Activated effector memory CD4-positive, alpha-beta T cell treated with Interleukin-2 at 50 U/mL for 16 hours (primary cell): ENCODE data around the gene SCT.
A peak's percentile ranks its signal among the peaks of the same experiment; 100 is the strongest.

ENCODE experiments used
- DNase-seq: peaks from one replicate; pipeline ENCODE4 v3.0.0-alpha.2; 2020

Gene SCT

GRCh38 chr11:608791-609251 is 18.2 kb downstream of the SCT start:
- DNase-seq = no peak

GRCh38 chr11:607971-608659 is 18.9 kb downstream of the SCT start:
- DNase-seq = no peak

DNA sequence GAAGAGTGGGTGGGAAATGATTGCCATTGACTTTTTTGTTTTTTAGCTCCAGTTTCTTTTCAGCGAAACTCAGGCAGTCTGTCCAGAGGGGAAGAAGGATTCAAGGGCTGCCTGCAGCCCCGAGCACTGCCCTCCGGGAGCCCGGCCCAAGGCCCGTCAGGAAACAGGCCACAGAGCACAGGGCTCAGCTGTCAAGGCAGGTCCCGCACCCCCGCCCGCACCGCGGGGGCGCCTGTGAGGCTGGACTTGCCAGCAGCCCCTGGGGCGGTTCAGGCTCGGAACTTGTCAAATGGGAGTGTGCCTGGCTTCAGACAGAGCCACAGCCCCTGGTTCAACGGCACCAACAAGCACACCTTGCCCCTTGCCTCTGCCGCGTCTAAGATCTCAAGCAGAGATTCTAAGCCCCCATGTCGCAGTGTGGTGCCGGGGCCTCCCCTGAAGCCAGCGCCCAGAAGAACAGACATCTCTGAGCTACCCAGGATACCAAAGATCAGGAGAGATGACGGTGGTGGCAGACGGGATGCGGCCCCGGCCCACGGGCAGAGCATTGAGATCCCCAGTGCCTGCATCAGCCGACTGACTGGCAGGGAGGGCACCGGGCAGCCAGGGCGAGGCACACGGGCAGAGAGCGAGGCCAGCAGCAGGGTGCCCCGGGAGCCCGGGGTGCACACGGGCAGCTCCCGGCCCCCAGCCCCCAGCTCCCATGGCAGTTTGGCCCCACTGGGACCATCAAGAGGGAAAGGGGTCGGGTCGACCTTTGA is 19.8 kb downstream of the SCT start:
- DNase-seq = no peak

DNA sequence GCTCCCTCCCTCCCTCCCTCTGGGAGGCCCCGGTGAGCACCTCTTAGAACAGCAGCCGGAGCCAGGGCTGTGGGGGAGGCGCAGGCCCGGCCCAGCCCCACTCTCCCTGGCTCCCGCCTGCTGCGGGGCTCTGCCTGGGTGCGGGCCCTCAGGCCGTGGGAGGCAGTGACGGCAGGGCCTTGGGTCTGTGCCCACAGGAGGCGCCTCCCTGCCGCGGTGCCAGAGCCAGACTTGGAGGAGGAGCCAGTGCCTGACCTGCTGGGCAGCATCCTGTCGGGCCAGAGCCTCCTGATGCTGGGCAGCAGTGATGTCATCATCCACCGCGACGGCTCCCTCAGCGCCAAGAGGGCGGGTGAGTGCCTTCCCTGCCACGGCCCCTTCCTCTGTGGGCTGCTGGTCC is 20.7 kb downstream of the SCT start:
- DNase-seq = no peak

DNA sequence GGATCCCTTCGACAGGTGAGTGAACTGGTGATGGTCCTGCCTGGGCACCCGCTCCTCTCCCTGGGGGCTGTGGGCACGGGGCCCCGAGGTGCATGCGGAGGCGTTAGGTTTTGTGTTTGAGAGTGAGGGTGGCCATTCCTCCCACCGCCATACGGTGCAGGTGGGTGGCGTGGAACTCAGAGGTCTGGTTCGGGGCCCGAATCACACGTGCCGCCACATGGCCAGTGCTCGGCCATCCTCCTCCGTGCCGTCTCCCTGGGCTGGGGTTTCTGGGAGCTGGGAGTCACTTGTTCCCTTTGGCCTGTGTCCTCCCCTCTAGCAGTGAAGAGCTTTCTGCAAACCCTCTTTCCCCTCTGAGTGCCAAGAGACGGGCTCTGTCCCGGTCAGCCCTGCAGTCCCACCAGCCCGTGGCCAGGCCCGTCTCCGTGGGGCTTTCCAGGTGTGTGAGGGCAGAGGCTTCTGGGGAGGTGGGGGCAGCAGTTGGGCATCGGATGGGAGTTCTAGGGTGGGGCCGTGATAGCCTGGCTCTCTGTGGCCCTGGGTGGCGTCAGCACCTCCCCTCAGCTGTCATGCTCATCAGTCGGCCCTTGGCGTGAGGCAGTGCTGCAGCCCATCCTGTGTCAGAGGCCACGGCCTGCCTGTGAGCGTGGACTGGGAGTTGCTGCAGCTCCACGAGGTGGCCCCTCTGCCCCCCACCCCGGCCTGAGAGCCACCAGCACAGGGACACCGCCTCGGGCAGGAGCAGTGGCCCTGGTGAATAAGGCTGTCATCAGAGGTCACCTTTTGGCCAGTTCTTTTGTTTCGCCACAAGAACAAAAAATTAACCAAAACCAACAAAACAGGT is 21.5 kb downstream of the SCT start:
- DNase-seq = no peak

- DNase-seq = no peak
Measured at GRCh38 chr11:603154-603553, 23.8 kb downstream of the SCT start.

DNA sequence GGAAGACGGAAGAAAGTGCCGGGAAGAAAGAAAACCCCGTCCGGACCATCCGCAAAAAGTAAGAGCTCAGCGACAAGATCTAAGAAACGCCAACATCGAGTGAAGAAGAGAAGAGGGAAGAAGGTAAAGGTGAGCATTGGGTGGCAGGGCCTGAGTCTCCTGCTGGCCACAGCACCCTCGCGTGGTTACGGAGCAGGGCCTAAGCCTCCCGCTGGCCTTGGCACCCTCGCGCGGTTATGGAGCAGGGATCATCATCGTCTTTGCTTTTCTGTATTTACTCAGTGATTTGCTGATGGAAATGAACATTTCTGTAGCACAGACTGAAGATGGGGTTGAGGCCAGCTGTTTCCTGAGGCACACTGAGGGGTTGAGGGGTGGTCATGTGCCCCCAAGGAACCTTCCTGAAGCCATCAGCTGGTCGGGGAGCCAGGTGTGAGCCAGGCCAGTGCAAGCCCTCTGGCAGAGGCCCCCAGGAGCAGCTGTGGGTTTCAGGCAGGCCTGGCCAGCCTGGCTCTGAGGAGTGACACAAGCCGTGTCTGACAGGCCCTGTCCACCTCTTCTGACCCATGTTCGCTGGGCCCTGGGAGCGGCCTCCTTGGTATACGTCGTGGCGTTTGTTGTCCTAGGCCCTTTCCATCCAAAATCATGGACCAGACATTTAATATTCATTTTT is 25.3 kb downstream of the SCT start:
- no peak for DNase-seq

GRCh38 chr11:598005-598680 is 28.8 kb downstream of the SCT start:
- no peak for DNase-seq

- no peak for DNase-seq
Measured at GRCh38 chr11:597166-597725, 29.7 kb downstream of the SCT start.

- no peak for DNase-seq
Measured at GRCh38 chr11:596374-596773, 30.6 kb downstream of the SCT start.

GRCh38 chr11:595400-595799 is 31.6 kb downstream of the SCT start:
- DNase-seq = no peak

GRCh38 chr11:593347-593746 is 33.6 kb downstream of the SCT start:
- no peak for DNase-seq

DNA sequence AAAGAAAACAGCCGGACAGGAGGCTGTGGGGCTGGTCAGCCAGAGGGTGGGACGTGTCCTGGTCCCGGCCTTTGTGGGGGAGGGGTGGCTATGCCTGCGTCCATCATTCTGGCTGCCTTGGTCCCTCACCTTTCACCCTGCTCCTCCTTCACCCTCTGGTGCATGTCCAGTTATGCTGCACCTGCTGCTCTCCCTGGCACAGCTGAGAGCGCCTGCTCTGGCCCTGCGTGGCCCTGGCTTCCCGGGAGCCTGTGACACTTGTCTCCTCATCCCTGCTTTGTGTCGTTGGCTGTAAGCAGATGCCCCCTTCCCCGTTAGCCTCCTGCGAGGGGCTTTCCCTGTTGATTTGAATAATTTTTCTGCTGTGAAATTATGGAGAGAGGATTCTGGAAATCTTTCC is 34.1 kb downstream of the SCT start:
- DNase-seq = no peak

- DNase-seq = no peak
Measured at GRCh38 chr11:592501-592900, 34.5 kb downstream of the SCT start.

GRCh38 chr11:590997-591396 is 36.0 kb downstream of the SCT start:
- DNase-seq = no peak

DNA sequence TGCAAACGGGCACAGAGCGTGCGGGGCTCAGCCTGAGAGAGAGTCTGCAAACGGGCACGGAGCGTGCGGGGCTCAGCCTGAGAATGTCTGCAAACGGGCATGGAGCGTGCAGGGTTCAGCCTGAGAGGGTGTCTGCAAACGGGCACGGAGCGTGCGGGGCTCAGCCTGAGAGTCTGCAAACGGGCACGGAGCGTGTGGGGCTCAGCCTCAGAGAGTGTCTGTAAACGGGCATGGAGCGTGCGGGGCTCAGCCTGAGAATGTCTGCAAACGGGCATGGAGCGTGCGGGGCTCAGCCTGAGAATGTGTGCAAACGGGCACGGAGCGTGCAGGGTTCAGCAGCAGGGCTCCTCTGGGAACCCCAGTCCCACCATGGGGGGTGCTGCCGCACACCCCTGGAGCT is 37.2 kb downstream of the SCT start:
- no peak for DNase-seq

DNA sequence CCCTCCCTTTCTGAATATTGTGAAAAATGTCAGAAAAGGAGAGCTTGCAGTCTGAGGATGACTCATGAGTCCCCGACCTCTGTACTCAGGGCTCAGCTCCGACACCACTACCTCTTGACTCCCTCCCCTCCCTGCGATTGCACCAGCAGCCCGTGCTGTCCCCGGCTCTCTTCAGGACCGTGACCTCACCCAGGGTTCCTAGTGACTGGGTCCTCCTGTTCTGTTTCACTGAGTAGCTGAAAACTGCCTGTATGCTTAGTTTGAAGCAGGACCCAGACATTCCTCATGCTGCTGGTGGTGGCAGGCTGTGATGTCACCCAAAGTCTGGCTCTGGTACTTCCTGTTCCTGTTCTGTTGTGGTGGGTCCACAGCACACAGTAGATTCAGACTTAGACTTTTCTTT is 39.0 kb downstream of the SCT start:
- peak; percentile 53 for DNase-seq

- DNase-seq = no peak
Measured at GRCh38 chr11:587546-587945, 39.4 kb downstream of the SCT start.

GRCh38 chr11:586376-587316 is 40.3 kb downstream of the SCT start:
- no peak for DNase-seq

DNA sequence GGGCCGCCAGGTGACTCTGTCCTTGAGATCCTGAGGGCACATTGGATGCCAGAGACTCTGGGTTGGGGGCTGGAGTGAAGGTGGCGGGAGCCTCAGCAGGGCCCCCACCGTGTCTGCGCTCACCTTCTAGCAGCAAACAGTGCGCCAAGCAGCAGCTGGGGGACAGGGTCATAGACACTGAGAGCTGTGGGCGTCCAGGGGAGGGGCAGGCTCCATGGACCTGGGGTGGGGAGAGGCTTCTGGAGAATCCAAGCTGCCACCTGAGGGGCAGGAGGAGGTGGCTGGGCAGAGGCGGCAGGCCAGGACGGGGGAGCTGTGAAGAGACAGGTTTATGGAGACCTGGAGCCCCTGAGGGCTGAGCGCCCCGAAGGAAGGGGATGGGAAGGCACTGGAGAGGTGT is 42.7 kb downstream of the SCT start:
- DNase-seq = no peak

DNA sequence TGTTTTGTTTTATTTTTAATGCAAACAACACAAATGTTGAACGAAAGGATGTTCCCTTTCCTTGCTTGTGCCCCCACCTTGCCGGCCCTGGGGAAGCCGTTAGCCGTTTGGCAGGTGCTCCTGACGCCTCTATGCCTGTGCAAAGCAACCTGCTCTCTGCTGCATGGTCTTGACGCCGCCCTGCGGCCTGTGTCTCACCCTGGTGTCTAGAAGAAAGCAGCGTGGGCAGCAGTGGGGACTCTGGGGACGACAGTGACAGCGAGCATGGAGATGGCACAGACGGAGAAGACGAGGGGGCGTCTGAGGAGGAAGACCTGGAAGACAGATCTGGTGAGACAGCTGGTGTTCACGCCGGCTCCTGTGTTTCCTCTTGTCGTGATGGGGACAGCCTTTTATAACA is 45.2 kb downstream of the SCT start:
- no peak for DNase-seq
